Measurements from ENCODE around the gene CLMN. TPM values are rescaled to one million over a fixed set of nuclear protein-coding genes. Genes with fewer than 3 reads are reported as not detected.

Gene CLMN
- total and polyA plus RNA-seq, 7 experiments from 2014 or later = 0.43 to 6.8 (median 0.70) TPM

- peaks cover 0 to 42% (median 5%) of the 10 kb centered on the region in 3 experiments for H3K36me3 ChIP-seq (ENCODE audit: control insufficient read depth in 2 of 3, insufficient read depth in 3 of 3, low read length in 3 of 3)
- DNase-seq (no peak), ATAC-seq (no peak)
- no peaks in the 10 kb centered on the region for H3K9me3 ChIP-seq (ENCODE audit: control insufficient read depth in 2 of 3, low read length in 3 of 3)
- Mint-ChIP-seq H3K36me3 (peaks cover 8 to 44% (median 29%) of the 10 kb centered on the region in 5 donors), H3K27me3 (no peaks in the 10 kb centered on the region), H3K27ac (peak overlapping the region in 2 of 9 donors; percentile 14 to 53), H3K4me3 (no peak overlapping the region), H3K4me1 (peaks cover 28 to 62% (median 54%) of the 10 kb centered on the region in 7 donors), H3K9me3 (no peaks in the 10 kb centered on the region)
- no peaks in the 10 kb centered on the region for H3K27me3 ChIP-seq (ENCODE audit: control insufficient read depth in 2 of 2, insufficient read depth in 2 of 2, low read length in 2 of 2)
- intact Hi-C loops (cut with micrococcal nuclease) = no loop called here
- no peak overlapping the region for H3K4me3 ChIP-seq (ENCODE audit: low read length)
- CTCF ChIA-PET = no interaction called here
- POLR2A ChIA-PET = no interaction called here
- no peak overlapping the region for H3K27ac ChIP-seq (ENCODE audit: low read depth, low read length)
- H3K4me1 ChIP-seq (ENCODE audit: control insufficient read depth in 2 of 2, insufficient read depth in 2 of 2, low read length in 2 of 2) = peaks cover 0 to 10% of the 10 kb centered on the region in 2 donors
These were observed 186.4 kb downstream of the CLMN start for GRCh38 chr14:95133282-95133681.

GRCh38 chr14:95132760-95133159 lies 186.9 kb downstream of the CLMN start:
- DNase-seq = no peak
- ChIA-PET POLR2A (no interaction called here), CTCF (no interaction called here)
- Histone ChIP-seq H3K36me3 (ENCODE audit: control insufficient read depth in 2 of 3, insufficient read depth in 3 of 3, low read length in 3 of 3) (peaks cover 0 to 43% (median 5%) of the 10 kb centered on the region in 3 experiments), H3K4me1 (ENCODE audit: control insufficient read depth in 2 of 2, insufficient read depth in 2 of 2, low read length in 2 of 2) (peaks cover 0 to 7% of the 10 kb centered on the region in 2 donors), H3K27me3 (ENCODE audit: control insufficient read depth in 2 of 2, insufficient read depth in 2 of 2, low read length in 2 of 2) (no peaks in the 10 kb centered on the region), H3K27ac (ENCODE audit: low read depth, low read length) (no peak overlapping the region), H3K4me3 (ENCODE audit: low read length) (no peak overlapping the region), H3K9me3 (ENCODE audit: control insufficient read depth in 2 of 3, low read length in 3 of 3) (no peaks in the 10 kb centered on the region)
- H3K27ac Mint-ChIP-seq = peak overlapping the region in 2 of 9 donors; percentile 8 to 14
- H3K27me3 Mint-ChIP-seq = no peaks in the 10 kb centered on the region
- intact Hi-C loops (cut with micrococcal nuclease) = no loop called here
- H3K4me3 Mint-ChIP-seq = no peak overlapping the region
- no peak for ATAC-seq
- H3K9me3 Mint-ChIP-seq = no peaks in the 10 kb centered on the region
- peaks cover 8 to 46% (median 31%) of the 10 kb centered on the region in 5 donors for H3K36me3 Mint-ChIP-seq
- peaks cover 29 to 62% (median 54%) of the 10 kb centered on the region in 7 donors for H3K4me1 Mint-ChIP-seq

Small RNAs within 50 kb of the gene (microRNA-seq; reads per million reads assigned to microRNA genes)
- 3.1 reads per million for gene MIR3173 (ENCODE audit: borderline microRNAs expressed)

Other genes starting within 250 kb of the CLMN start
- 10 to 100 TPM; 61.1 to 78.2 (median 67.4) TPM for gene DICER1, start 162.4 kb downstream of the CLMN start, total RNA-seq
- 10 to 100 TPM; 11.0 to 18.8 TPM for gene DICER1, start 162.4 kb downstream of the CLMN start, polyA plus RNA-seq
- gene SYNE3, start 196.7 kb upstream of the CLMN start, total RNA-seq = 10 to 100 TPM; 46.7 to 83.9 (median 52.5) TPM
- gene SYNE3, start 196.7 kb upstream of the CLMN start, polyA plus RNA-seq = 1 to 10 TPM; 6.8 to 7.0 TPM
- gene GLRX5, start 215.1 kb upstream of the CLMN start, total RNA-seq = 10 to 100 TPM; 12.3 to 31.6 (median 19.8) TPM
- 10 to 100 TPM; 55.2 to 56.9 TPM for gene GLRX5, start 215.1 kb upstream of the CLMN start, polyA plus RNA-seq